Liver (tissue), 3 donors: ENCODE measurements around the gene RPH3AL.

Source experiments
- EGR1 ChIP-seq, 2 donors: IDR thresholded peaks; 2 replicates each; pipeline ENCODE4 v1.6.1; 2016 to 2018; ENCODE audit warnings: antibody characterized with exemption in 2 of 2, low read depth in 2 of 2
- GABPA ChIP-seq, 2 donors: IDR thresholded peaks in 1 of 2; conservative IDR thresholded peaks in 1 of 2; 2 replicates each; pipeline ENCODE4 v1.6.1; 2016; ENCODE audit warnings: antibody characterized with exemption in 2 of 2, mild to moderate bottlenecking in 1 of 2, moderate library complexity in 1 of 2
- HNF4A ChIP-seq, 2 donors: conservative IDR thresholded peaks; 2 replicates each; pipeline ENCODE4 v1.6.1; 2016; ENCODE audit warnings: antibody characterized with exemption in 2 of 2, mild to moderate bottlenecking in 2 of 2
- JUND ChIP-seq, 2 donors: IDR thresholded peaks; 2 replicates each; pipeline ENCODE4 v1.6.1; 2016; ENCODE audit warnings: antibody characterized with exemption in 2 of 2
- RAD21 ChIP-seq, 2 donors: IDR thresholded peaks; 2 replicates each; pipeline ENCODE4 v1.6.1; 2016; ENCODE audit warnings: antibody characterized with exemption in 2 of 2, mild to moderate bottlenecking in 2 of 2
- RXRA ChIP-seq, 2 donors: IDR thresholded peaks; 2 replicates each; pipeline ENCODE4 v1.6.1; 2017 to 2018; ENCODE audit warnings: antibody characterized with exemption in 2 of 2, mild to moderate bottlenecking in 1 of 2
- SP1 ChIP-seq: IDR thresholded peaks from 2 replicates; pipeline ENCODE4 v1.6.1; 2018; ENCODE audit warnings: antibody characterized with exemption, mild to moderate bottlenecking
- TAF1 ChIP-seq: conservative IDR thresholded peaks from 2 replicates; pipeline ENCODE4 v1.6.1; 2016; ENCODE audit warnings: antibody characterized with exemption, mild to moderate bottlenecking
- YY1 ChIP-seq: IDR thresholded peaks from 2 replicates; pipeline ENCODE4 v1.6.1; 2016; ENCODE audit warnings: antibody characterized with exemption, mild to moderate bottlenecking
- TF ChIP-seq, protein P1 (sequence below): fragments of 150-350 bp; IDR thresholded peaks from 2 replicates; pipeline ENCODE4 v1.5.1; 2017; ENCODE audit warnings: improper control_type of control experiment, low read depth, low read length; ENCODE audit not compliant: missing input control
- TF ChIP-seq, protein P2 (sequence below): IDR thresholded peaks from 2 replicates; pipeline ENCODE4 v1.6.1; 2016; ENCODE audit warnings: antibody characterized with exemption
- TF ChIP-seq, protein P3 (sequence below): IDR thresholded peaks from 2 replicates; pipeline ENCODE4 v1.6.1; 2016; ENCODE audit warnings: antibody characterized with exemption, mild to moderate bottlenecking
- donor health status: healthy.
- donor health status: healthy.

DNA sequence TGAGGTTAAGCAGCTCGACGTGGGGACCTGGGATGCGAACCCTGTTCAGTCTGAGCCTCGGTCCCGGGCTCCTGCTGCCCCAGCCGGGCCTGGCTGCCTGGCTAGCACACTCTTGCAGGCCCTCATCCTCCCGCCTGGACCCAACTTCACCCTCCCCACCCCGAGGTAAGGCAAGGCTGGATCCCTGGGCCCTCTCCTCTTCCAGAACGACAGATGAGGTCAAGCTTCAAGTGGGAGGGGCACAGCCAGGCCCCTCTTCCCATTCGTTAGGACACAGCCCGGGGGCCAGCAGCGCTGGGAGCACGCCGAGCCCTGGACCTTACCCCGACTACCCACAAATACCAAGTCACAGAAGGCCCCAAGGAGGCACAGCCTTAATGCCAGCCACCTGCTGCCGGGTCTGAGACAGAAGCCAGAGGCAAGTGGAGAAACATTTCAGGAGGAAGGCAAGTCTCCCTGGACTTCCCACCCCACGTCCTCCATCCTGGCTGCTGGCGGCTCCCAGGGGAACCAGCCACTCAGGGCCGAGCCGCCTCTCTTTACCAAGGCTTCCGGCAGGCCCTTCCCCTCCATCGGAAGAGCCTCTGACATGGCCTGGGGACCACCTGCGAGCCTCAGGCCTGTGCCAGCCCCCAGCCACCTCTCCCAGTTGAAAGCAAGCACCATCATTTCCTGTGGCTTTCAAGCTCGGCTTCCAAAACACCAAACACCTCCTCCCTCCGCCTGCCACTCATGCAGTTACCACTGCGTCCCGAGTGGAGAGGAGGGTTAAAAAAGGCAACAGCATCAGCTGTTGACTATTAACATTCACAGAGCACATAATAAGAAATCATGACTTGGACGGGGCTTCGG, 59.9 kb downstream of the RPH3AL start:
- TF ChIP-seq, protein P1, sequence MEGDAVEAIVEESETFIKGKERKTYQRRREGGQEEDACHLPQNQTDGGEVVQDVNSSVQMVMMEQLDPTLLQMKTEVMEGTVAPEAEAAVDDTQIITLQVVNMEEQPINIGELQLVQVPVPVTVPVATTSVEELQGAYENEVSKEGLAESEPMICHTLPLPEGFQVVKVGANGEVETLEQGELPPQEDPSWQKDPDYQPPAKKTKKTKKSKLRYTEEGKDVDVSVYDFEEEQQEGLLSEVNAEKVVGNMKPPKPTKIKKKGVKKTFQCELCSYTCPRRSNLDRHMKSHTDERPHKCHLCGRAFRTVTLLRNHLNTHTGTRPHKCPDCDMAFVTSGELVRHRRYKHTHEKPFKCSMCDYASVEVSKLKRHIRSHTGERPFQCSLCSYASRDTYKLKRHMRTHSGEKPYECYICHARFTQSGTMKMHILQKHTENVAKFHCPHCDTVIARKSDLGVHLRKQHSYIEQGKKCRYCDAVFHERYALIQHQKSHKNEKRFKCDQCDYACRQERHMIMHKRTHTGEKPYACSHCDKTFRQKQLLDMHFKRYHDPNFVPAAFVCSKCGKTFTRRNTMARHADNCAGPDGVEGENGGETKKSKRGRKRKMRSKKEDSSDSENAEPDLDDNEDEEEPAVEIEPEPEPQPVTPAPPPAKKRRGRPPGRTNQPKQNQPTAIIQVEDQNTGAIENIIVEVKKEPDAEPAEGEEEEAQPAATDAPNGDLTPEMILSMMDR: no peak
- TF ChIP-seq EGR1 (IDR thresholded peaks at IDR 0.05; ENCODE audit: low read depth in 2 of 2) (no peak), RAD21 (IDR thresholded peaks at IDR 0.05) (no peak), TAF1 (no peak), JUND (IDR thresholded peaks at IDR 0.05) (no peak), RXRA (IDR thresholded peaks at IDR 0.05) (no peak), YY1 (no peak), HNF4A (conservative IDR thresholded peaks at IDR 0.05) (no peak), SP1 (no peak), GABPA (IDR thresholded peaks at IDR 0.05 in 1 of 2, conservative IDR thresholded peaks at IDR 0.05 in 1 of 2) (no peak)
- TF ChIP-seq, protein P2, sequence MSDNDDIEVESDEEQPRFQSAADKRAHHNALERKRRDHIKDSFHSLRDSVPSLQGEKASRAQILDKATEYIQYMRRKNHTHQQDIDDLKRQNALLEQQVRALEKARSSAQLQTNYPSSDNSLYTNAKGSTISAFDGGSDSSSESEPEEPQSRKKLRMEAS: no peak
- TF ChIP-seq, protein P3, sequence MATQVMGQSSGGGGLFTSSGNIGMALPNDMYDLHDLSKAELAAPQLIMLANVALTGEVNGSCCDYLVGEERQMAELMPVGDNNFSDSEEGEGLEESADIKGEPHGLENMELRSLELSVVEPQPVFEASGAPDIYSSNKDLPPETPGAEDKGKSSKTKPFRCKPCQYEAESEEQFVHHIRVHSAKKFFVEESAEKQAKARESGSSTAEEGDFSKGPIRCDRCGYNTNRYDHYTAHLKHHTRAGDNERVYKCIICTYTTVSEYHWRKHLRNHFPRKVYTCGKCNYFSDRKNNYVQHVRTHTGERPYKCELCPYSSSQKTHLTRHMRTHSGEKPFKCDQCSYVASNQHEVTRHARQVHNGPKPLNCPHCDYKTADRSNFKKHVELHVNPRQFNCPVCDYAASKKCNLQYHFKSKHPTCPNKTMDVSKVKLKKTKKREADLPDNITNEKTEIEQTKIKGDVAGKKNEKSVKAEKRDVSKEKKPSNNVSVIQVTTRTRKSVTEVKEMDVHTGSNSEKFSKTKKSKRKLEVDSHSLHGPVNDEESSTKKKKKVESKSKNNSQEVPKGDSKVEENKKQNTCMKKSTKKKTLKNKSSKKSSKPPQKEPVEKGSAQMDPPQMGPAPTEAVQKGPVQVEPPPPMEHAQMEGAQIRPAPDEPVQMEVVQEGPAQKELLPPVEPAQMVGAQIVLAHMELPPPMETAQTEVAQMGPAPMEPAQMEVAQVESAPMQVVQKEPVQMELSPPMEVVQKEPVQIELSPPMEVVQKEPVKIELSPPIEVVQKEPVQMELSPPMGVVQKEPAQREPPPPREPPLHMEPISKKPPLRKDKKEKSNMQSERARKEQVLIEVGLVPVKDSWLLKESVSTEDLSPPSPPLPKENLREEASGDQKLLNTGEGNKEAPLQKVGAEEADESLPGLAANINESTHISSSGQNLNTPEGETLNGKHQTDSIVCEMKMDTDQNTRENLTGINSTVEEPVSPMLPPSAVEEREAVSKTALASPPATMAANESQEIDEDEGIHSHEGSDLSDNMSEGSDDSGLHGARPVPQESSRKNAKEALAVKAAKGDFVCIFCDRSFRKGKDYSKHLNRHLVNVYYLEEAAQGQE: no peak
